Astrocyte (in vitro differentiated cells and primary cell): ENCODE results near the gene RPS6KA3.

ENCODE experiments used
- EZH2 ChIP-seq: IDR thresholded peaks from 2 replicates; pipeline ENCODE4 v1.6.1; 2012; ENCODE audit warnings: mild to moderate bottlenecking, low read length, inconsistent platforms; ENCODE audit not compliant: insufficient read depth
- TF ChIP-seq, protein P1 (sequence below): IDR thresholded peaks from 2 replicates; pipeline ENCODE4 v1.5.1; 2011; ENCODE audit warnings: low read depth, mild to moderate bottlenecking, inconsistent platforms, low read length, moderate library complexity; ENCODE audit not compliant: insufficient read depth

DNA sequence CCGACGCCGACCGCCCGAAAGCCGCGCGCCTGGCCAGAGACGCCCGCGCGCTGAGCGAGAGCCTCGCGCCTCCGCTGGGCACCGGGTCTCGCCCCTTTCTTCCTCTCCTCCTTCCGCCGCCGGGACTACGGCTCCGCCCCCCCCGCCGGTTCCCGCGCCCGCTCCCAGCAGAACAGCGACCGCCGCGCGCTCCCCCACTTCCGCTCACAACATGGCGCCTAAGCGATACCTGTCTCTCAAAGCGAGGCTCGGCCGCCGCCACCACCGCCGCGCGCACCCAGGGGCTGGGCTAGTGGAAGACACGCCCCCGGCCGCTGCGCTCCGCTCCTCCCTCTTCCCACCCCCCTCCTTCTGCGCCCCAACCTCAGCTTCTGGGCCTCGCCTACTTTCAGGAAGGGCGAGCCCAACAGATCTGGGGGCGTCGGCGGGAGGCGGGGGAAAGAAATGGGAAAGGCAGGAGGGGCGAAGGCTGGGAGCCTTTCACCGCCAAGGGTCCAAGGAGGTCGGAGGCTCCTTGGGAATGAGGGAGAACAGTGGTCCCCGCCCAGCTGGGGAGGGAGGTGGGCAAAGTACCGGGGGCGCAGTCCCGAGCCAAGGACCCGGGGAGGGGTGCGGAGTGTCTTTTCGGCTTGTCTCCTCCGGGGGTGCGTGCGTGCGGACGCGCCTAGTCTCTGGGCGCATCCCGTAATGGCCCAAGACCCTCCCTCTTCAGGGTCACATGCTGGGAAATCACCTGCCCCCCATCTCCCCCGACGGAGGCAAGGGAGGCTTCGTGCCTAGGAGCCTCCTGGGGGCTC is at the start of gene RPS6KA3:
- TF ChIP-seq, protein P1, sequence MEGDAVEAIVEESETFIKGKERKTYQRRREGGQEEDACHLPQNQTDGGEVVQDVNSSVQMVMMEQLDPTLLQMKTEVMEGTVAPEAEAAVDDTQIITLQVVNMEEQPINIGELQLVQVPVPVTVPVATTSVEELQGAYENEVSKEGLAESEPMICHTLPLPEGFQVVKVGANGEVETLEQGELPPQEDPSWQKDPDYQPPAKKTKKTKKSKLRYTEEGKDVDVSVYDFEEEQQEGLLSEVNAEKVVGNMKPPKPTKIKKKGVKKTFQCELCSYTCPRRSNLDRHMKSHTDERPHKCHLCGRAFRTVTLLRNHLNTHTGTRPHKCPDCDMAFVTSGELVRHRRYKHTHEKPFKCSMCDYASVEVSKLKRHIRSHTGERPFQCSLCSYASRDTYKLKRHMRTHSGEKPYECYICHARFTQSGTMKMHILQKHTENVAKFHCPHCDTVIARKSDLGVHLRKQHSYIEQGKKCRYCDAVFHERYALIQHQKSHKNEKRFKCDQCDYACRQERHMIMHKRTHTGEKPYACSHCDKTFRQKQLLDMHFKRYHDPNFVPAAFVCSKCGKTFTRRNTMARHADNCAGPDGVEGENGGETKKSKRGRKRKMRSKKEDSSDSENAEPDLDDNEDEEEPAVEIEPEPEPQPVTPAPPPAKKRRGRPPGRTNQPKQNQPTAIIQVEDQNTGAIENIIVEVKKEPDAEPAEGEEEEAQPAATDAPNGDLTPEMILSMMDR: no peak
- no peak for TF ChIP-seq EZH2
